Measurements from ENCODE around the gene HENMT1.
A peak's percentile ranks its signal among the peaks of the same experiment; 100 is the strongest.

Gene HENMT1

GRCh38 chr1:108624069-108624468 lies 36.8 kb downstream of the HENMT1 start:
- no peak for DNase-seq

- DNase-seq, result no peak
Observed at GRCh38 chr1:108617724-108618056, 43.2 kb downstream of the HENMT1 start.

GRCh38 chr1:108617008-108617723 lies 43.7 kb downstream of the HENMT1 start:
- no peak for DNase-seq

GRCh38 chr1:108615544-108615943 lies 45.3 kb downstream of the HENMT1 start:
- no peak for DNase-seq

GRCh38 chr1:108612496-108612895 lies 48.4 kb downstream of the HENMT1 start:
- DNase-seq, result peak; percentile 98

- no peak for DNase-seq
Observed at GRCh38 chr1:108611984-108612383, 48.9 kb downstream of the HENMT1 start.

GRCh38 chr1:108610073-108610472 lies 50.8 kb downstream of the HENMT1 start:
- peak; percentile 84 for DNase-seq

- peak; percentile 41 for DNase-seq
Observed at GRCh38 chr1:108609483-108610049, 51.3 kb downstream of the HENMT1 start.

GRCh38 chr1:108606478-108606877 lies 54.4 kb downstream of the HENMT1 start:
- no peak for DNase-seq

- DNase-seq, result no peak
Observed at GRCh38 chr1:108605633-108606032, 55.3 kb downstream of the HENMT1 start.

GRCh38 chr1:108601708-108602410 lies 59.0 kb downstream of the HENMT1 start:
- DNase-seq, result no peak

GRCh38 chr1:108600504-108600903 lies 60.4 kb downstream of the HENMT1 start:
- DNase-seq, result no peak

GRCh38 chr1:108598340-108598739 lies 62.6 kb downstream of the HENMT1 start:
- no peak for DNase-seq

Data from NCI-H524 treated with DMSO at 0.1 percent for 48 hours (cell line).